GM12891 (cell line): Measurements from ENCODE around the gene TTLL7.

ENCODE experiments used
- DNase-seq: peaks from one replicate; pipeline ENCODE4 v3.0.0; 2011; ENCODE audit warnings: low spot score; ENCODE audit not compliant: insufficient read length
- FAIRE-seq: peaks from 2 replicates; lab custom pipeline; 2011; peaks lifted over from hg19 to GRCh38; lab: Jason Lieb, UNC
- PAX5 ChIP-seq: IDR thresholded peaks from 2 replicates; pipeline ENCODE4 v1.6.1; 2011; ENCODE audit warnings: low read length, moderate library complexity, mild to moderate bottlenecking; ENCODE audit not compliant: insufficient read depth, severe bottlenecking
- POLR2A ChIP-seq: IDR thresholded peaks from 2 replicates; pipeline ENCODE4 v1.6.1; 2011; ENCODE audit warnings: low read depth, low read length, control low read depth
- POLR2AphosphoS5 ChIP-seq: IDR thresholded peaks from 2 replicates; pipeline ENCODE4 v1.6.1; 2011; ENCODE audit warnings: low read depth, low read length, control low read depth
- POU2F2 ChIP-seq: IDR thresholded peaks from 2 replicates; pipeline ENCODE4 v1.6.1; 2011; ENCODE audit warnings: low read depth, mild to moderate bottlenecking, control low read depth, low read length, moderate library complexity
- SPI1 ChIP-seq: IDR thresholded peaks from 2 replicates; pipeline ENCODE4 v1.6.1; 2011; ENCODE audit warnings: low read depth, low read length, control low read depth
- TAF1 ChIP-seq: IDR thresholded peaks from 2 replicates; pipeline ENCODE4 v1.6.1; 2011; ENCODE audit warnings: low read depth, low read length, control low read depth

Gene TTLL7

GRCh38 chr1:83942914-83943313, 56.0 kb downstream of the TTLL7 start:
- no peak for DNase-seq
- FAIRE-seq, result no peak
- TF ChIP-seq POU2F2, result no peak

- FAIRE-seq (no peak), DNase-seq (no peak)
- TF ChIP-seq POU2F2 (no peak), POLR2A (no peak), POLR2AphosphoS5 (no peak), PAX5 (no peak), TAF1 (no peak), SPI1 (no peak)
These were observed 64.4 kb downstream of the TTLL7 start for GRCh38 chr1:83934550-83934949.

- DNase-seq (no peak), FAIRE-seq (no peak)
- TF ChIP-seq POLR2A (no peak), PAX5 (no peak), POU2F2 (no peak)
These were observed 66.2 kb downstream of the TTLL7 start for GRCh38 chr1:83932693-83933092.

- no peak for TF ChIP-seq TAF1
- TF ChIP-seq SPI1, result no peak
- no peak for TF ChIP-seq POLR2AphosphoS5
- TF ChIP-seq POLR2A, result no peak
- no peak for TF ChIP-seq POU2F2
- no peak for TF ChIP-seq PAX5
- no peak for FAIRE-seq
These were observed 66.7 kb downstream of the TTLL7 start for GRCh38 chr1:83932281-83932680.

GRCh38 chr1:83931658-83932253, 67.2 kb downstream of the TTLL7 start:
- DNase-seq, result peak; percentile 1
- FAIRE-seq, result peak; percentile 38
- TF ChIP-seq POU2F2 (no peak), POLR2AphosphoS5 (no peak), SPI1 (no peak), TAF1 (no peak), POLR2A (no peak), PAX5 (no peak)

More at GRCh38 chr1:83932281-83932680, 66.7 kb downstream of the TTLL7 start:
- no peak for DNase-seq

- DNase-seq (no peak), FAIRE-seq (no peak)
- TF ChIP-seq POU2F2 (no peak), TAF1 (no peak), PAX5 (no peak)
These were observed 69.7 kb downstream of the TTLL7 start for GRCh38 chr1:83929184-83929583.

- DNase-seq (no peak), FAIRE-seq (no peak)
- TF ChIP-seq SPI1 (no peak), POLR2A (no peak)
These were observed 70.5 kb downstream of the TTLL7 start for GRCh38 chr1:83928396-83928795.

GRCh38 chr1:83927701-83928100, 71.2 kb downstream of the TTLL7 start:
- DNase-seq, result no peak
- no peak for FAIRE-seq
- TF ChIP-seq TAF1 (no peak), POLR2AphosphoS5 (no peak), POU2F2 (no peak), POLR2A (no peak), SPI1 (no peak), PAX5 (no peak)

- TF ChIP-seq PAX5, result no peak
- TF ChIP-seq TAF1, result no peak
- no peak for TF ChIP-seq POLR2AphosphoS5
- FAIRE-seq, result no peak
These were observed 71.9 kb downstream of the TTLL7 start for GRCh38 chr1:83927061-83927460.

GRCh38 chr1:83923553-83923952, 75.4 kb downstream of the TTLL7 start:
- DNase-seq (no peak), FAIRE-seq (no peak)
- TF ChIP-seq SPI1, result no peak

More at GRCh38 chr1:83927061-83927460, 71.9 kb downstream of the TTLL7 start:
- no peak for DNase-seq

- no peak for DNase-seq
- FAIRE-seq, result no peak
- TF ChIP-seq POLR2A (no peak), PAX5 (no peak)
These were observed 76.5 kb downstream of the TTLL7 start for GRCh38 chr1:83922431-83922830.

GRCh38 chr1:83920320-83920719, 78.6 kb downstream of the TTLL7 start:
- no peak for DNase-seq
- FAIRE-seq, result no peak
- TF ChIP-seq POLR2AphosphoS5, result no peak
- no peak for TF ChIP-seq POLR2A
- TF ChIP-seq SPI1, result no peak
- no peak for TF ChIP-seq PAX5
- no peak for TF ChIP-seq TAF1
- no peak for TF ChIP-seq POU2F2
